ENCODE results near the gene RARB. TPM values are rescaled to one million over a fixed set of nuclear protein-coding genes. Genes with fewer than 3 reads are reported as not detected.

The RARB gene
- total RNA-seq, 1 experiment from 2014 or later, result 2.5 TPM

DNA sequence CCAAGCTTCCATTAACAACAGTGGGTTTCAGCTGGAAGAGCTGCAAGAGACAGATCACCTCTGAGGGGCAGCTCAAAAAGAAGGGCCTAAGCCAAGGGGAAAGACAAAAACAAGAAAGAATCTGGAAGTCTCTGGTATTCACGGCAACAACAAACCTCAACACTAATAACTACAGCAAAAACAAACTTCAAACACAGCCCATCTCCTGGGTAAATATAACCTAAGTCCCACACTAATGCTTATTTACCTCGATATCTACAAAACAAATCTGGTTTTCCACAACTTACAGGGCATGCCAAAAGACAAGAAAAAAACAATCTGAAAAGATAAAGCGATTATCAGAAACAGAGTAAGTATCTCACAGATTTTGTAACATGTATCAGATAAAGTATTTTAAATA is 207.0 kb downstream of the RARB start:
- CTCF ChIA-PET, result no interaction called here
- Histone ChIP-seq H3K9me3 (no peaks in the 10 kb centered on the region), H3K4me3 (ENCODE audit: low read depth, low read length) (no peak overlapping the region), H3K36me3 (ENCODE audit: control insufficient read depth, insufficient read depth, low read length) (no peaks in the 10 kb centered on the region), H3K27me3 (replicated peaks; ENCODE audit: control insufficient read depth, insufficient read depth, low read length) (no peaks in the 10 kb centered on the region), H3K4me1 (no peaks in the 10 kb centered on the region)
- intact Hi-C loops (cut with micrococcal nuclease; ENCODE audit: unreplicated experiment), result no loop called here
- TF ChIP-seq, protein P1, sequence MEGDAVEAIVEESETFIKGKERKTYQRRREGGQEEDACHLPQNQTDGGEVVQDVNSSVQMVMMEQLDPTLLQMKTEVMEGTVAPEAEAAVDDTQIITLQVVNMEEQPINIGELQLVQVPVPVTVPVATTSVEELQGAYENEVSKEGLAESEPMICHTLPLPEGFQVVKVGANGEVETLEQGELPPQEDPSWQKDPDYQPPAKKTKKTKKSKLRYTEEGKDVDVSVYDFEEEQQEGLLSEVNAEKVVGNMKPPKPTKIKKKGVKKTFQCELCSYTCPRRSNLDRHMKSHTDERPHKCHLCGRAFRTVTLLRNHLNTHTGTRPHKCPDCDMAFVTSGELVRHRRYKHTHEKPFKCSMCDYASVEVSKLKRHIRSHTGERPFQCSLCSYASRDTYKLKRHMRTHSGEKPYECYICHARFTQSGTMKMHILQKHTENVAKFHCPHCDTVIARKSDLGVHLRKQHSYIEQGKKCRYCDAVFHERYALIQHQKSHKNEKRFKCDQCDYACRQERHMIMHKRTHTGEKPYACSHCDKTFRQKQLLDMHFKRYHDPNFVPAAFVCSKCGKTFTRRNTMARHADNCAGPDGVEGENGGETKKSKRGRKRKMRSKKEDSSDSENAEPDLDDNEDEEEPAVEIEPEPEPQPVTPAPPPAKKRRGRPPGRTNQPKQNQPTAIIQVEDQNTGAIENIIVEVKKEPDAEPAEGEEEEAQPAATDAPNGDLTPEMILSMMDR (IDR thresholded peaks at IDR 0.05; ENCODE audit: insufficient read depth in 1 of 2, low read depth in 1 of 2, low read length in 1 of 2, severe bottlenecking in 1 of 2, unreplicated experiment in 1 of 2), result no peak
- DNase-seq, result no peak
- Mint-ChIP-seq H3K27me3 (ENCODE audit: insufficient read depth, unreplicated experiment) (no peaks in the 10 kb centered on the region), H3K36me3 (ENCODE audit: insufficient read depth, unreplicated experiment) (peaks cover 10% of the 10 kb centered on the region), H3K4me1 (ENCODE audit: low read depth, unreplicated experiment) (no peaks in the 10 kb centered on the region), H3K9me3 (ENCODE audit: unreplicated experiment) (no peaks in the 10 kb centered on the region), H3K27ac (ENCODE audit: unreplicated experiment) (no peak overlapping the region), H3K4me3 (ENCODE audit: unreplicated experiment) (no peak overlapping the region)
- POLR2A ChIA-PET, result no interaction called here
- BruUV-seq (replicated peaks), result no TSS peak

Other genes with a start within 250 kb of the RARB start
- gene TOP2B, start 236.6 kb downstream of the RARB start, total RNA-seq (2022), result 82.4 and 83.1 TPM in 2 replicates

Measured in Caco-2 (cell line).